ENCODE measurements around the gene ATP6V1F. TPM values are rescaled to one million over a fixed set of nuclear protein-coding genes. Genes with fewer than 3 reads are reported as not detected.
A peak's percentile ranks its signal among the peaks of the same experiment; 100 is the strongest.

ATP6V1F gene
- polyA plus RNA-seq, 3 donors: 232 to 280 (median 269) TPM

- peak; percentile 24 for DNase-seq
Observed at GRCh38 chr7:128831994-128832879, 30.4 kb upstream of the ATP6V1F start.

DNA sequence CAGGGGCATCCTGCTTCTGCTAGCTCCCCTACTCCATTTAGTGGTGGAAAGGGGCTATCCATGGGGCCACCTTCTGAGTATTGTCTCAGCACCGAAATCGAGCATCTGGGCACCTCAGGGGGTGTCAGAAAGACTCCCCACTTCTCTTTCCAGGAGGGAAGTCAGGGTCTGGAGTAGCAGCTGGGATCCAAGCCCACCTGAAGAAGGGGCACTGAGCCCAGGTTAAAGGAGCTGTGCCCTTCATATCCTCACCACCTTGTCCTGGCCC lies 29.8 kb upstream of the ATP6V1F start:
- no peak for DNase-seq

GRCh38 chr7:128833148-128833945 lies 29.3 kb upstream of the ATP6V1F start:
- DNase-seq: peak; percentile 55

DNA sequence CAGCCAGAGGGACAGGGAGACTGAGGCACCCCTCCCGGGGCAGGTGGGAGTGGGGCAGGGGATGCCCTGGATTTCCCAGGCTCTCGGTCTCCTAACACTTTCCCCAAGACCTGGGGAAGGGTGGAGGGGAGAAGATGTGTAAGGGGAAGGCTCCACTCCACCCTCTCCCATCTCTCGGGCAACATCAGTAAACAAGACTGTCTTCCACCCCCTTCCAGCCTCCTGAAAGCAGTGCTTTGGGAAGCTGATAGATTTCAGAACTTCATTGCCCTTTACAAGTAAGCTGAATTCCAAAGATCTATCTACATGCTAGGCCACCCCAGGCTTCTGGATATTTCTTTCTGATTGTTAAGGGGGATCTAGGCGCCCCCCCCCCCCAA lies 28.7 kb upstream of the ATP6V1F start:
- no peak for DNase-seq

- DNase-seq: no peak
Observed at GRCh38 chr7:128835231-128835751, 27.4 kb upstream of the ATP6V1F start.

- DNase-seq: no peak
Observed at GRCh38 chr7:128835790-128836641, 26.6 kb upstream of the ATP6V1F start.

DNA sequence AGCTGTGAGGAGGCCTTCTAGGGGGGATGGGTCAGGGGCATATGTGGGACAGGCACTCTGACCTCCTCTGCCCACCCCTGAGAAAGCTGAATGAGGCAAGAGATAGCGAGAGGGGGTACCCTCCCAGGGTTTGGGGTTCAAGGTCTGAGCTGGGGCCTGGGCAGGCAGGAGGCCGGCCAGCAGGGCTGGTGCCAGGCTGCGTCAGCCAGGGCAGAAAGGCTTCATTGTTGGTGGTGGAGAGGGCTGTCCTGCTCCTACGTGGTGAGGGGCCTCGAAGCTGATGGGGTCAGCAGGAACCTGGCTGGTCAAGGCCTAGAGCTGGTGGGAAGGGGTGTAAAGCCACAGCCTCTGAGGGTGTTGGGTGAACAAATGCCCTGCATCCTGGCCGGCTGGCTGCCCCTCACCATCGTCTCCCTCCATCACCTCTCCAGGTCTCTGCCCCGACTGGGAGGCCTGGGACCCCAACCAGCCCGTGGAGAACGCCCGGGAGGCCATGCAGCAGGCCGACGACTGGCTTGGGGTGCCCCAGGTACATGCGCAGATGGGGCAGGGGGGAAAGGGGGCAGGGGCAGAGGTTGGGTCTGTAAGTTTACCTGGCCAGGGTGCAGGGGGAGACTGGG lies 25.8 kb upstream of the ATP6V1F start:
- DNase-seq: no peak

GRCh38 chr7:128837521-128837921 lies 25.1 kb upstream of the ATP6V1F start:
- no peak for DNase-seq

- DNase-seq: no peak
Observed at GRCh38 chr7:128838109-128838779, 24.4 kb upstream of the ATP6V1F start.

DNA sequence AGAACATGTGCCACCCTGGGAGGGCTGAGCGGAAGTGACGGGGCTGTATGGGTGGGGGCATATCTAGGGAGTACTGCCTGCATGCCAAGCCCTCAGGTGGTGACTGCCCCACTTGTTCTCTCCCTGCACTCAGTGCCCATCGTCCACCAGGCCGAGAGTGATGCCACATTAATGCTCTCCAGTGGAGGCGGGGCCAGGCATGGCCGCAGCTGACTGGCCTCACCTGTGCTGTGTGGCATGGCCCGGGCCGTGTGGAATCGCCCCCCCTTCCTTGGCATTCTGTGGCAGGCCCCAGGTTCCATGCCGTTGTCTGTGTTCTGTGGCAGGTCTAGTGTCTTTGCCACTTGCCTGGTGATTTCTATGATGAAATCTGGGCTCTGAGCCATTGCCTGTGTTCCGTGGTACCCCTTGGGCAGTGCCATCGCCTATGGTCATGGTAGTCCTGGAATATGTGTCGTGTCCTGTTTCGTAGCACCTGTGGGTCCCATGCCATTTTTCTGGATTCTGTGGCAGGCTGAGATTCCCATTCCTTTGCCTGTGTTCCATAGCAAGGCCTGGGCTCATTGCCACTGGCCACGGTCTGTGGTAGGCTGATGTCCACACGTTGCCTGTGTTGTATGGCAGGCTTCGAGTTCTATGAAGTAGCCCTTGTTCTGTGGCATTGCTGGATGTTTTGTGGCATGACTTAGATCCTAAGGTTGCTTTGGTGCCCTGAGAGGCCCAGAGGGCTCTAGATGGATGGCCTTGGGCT lies 23.5 kb upstream of the ATP6V1F start:
- no peak for DNase-seq

- no peak for DNase-seq
Observed at GRCh38 chr7:128839751-128840177, 22.9 kb upstream of the ATP6V1F start.

- no peak for DNase-seq
Observed at GRCh38 chr7:128840326-128841170, 22.1 kb upstream of the ATP6V1F start.

- DNase-seq: no peak
Observed at GRCh38 chr7:128841171-128841690, 21.4 kb upstream of the ATP6V1F start.

DNA sequence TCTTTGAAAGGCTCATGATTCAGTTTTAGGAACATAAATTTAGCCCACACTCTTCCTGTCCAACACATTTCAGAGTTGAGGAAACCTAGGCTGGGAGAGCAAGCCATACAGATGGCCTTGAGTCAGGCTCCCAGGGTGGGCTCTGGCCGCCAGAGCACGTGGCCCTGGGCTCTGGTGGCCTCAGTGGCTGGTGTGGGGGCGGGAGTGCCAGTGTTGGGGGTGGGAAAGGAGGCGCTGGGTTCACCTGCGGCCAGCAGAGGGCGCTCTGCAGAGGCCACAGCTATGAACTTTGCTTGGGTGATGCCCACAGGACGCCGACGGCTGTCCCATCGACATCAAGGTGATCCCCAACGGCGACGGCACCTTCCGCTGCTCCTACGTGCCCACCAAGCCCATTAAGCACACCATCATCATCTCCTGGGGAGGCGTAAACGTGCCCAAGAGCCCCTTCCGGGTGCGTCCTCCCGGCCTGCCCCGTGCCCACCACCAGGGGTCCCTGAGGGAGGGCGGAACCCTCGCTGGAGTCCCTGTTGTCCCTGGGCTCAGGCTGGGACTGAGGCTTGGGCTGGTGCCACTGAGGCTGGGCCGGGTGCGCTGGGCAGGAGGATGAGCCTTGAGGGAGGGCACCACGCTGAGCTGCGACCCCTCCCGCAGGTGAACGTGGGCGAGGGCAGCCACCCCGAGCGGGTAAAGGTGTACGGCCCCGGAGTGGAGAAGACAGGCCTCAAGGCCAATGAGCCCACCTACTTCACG lies 20.6 kb upstream of the ATP6V1F start:
- DNase-seq: no peak

GRCh38 chr7:128842674-128843641 lies 19.7 kb upstream of the ATP6V1F start:
- DNase-seq: no peak

DNA sequence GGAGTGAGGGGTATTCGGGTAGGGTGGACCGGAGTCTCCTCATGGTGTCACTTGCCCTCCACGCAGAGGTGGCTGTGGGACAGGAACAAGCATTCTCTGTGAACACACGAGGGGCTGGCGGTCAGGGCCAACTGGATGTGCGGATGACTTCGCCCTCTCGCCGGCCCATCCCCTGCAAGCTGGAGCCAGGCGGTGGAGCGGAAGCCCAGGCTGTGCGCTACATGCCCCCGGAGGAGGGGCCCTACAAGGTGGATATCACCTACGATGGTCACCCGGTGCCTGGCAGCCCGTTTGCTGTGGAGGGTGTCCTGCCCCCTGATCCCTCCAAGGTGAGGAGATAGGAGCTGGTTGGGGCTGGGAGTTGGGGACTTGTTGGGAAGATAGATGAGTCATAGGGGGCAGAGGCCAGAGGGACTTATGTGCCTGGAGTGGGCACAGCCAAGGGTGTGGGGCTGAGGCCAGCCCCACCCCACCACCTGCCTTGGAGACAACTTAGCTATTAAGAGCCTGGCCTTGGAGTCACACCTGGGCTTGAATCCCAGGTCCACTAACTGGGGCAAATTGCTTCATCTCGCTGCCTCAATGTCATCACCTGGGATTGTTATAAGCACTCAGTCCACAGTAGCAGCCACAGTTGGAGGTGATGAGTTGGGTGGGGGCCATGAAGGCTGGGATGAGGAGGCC lies 18.6 kb upstream of the ATP6V1F start:
- no peak for DNase-seq

Measured in renal pelvis (tissue), 4 donors.